IPS DF 4.7 (cell line): Measurements from ENCODE around the gene STIM2.
"Not testable (repeated sequence)": the region's sequence is repeated elsewhere in the genome, so short reads cannot be mapped to it uniquely, and the experiment has no call there.

Source experiments
- DNase-seq: peaks from one replicate; pipeline ENCODE4 v3.0.0-alpha.2; 2013; ENCODE audit warnings: low spot score; ENCODE audit errors: extremely low read depth

The STIM2 gene

DNA sequence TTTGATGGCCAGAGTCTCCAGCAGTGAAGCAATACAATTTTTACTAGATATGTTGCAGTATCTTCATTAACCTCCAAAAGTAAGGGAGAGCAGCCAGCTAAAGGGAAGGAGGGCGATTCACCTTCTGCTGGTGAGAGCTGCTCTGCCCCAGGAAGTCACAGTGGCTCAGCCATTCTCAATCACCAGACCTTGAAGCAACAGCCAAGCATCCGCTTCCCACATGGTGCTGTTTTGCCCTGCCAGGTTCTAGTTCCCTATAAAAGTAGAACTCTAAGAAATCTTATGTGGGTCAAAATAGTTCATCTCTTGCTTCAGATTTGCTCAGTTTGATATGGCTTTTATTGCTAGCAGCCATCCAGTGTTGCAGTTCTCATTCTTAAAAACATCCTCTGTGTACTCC, 166.8 kb downstream of the STIM2 start:
- DNase-seq, result no peak

DNA sequence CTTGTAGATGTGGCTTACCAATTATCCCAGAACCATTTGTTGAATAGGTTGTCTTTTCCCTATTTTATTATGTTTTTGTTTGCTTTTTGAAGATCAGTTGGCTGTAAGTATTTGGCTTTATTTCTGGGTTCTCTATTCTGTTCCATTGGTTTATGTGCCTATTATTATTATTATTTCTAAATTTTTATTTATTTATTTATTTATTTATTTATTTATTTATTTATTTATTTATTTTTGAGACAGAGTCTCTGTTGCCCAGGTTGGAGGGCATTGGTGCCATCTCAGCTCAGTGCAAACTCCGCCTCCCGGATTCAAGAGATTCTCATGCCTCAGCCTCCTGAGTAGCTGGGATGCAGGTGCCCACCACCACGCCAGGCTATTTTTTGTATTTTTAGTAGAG, 174.5 kb downstream of the STIM2 start:
- DNase-seq, result not testable (repeated sequence)

DNA sequence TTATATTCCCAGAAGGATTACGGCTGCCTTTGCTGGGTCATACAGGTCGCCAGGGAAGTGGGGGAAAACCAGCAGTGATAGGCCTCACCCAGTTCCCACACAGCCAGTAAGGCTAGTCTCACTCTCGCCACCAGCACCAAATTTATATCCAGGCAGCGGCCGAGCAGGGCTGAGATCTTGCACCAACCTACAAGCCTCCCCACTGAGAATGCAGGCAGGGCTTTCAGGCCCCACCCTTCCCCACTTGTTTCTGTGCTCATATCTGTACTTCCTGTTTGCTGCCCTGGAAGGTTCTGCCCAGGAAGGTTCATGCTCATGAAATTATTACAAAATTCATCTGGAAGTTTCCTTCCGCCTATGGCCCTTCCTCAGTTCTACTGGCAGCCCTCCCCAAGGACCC, 179.7 kb downstream of the STIM2 start:
- DNase-seq, result no peak

DNA sequence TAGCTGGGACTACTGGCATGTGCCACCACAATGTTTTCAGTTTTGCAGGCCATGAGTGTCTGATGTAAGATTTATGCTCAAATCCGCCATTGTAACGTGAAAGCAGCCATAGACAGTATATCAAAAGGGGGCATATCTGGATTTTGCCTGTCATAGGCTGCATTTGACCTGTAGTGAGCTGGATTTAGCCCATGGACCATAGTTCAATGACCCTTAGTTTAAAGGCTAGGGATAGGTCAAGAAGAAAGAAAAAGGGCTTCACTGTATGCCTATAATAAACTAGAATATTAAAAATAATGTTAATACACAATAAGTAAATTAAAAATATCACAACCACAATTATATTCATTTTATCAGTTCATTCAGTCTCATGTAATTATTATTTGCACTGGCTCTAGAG, 181.8 kb downstream of the STIM2 start:
- DNase-seq, result no peak

DNA sequence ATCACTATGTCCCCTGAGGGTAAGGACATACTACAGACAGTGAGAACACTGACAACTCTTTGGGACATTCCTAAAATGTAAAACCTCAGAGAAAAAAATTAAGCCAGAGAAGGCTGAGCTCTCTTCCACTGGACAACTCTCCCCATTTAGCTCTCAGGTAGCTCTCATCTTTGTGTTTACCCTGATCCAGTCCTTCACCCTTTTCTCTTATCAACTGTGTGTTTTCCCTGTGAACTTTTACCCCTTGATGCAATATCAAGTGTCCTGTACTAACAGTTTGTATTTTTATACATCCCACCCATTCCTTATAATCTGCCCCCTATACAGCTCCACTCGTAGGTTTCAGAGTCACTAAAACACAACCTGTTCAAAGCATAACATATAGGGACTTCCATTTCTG, 182.6 kb downstream of the STIM2 start:
- DNase-seq, result no peak

DNA sequence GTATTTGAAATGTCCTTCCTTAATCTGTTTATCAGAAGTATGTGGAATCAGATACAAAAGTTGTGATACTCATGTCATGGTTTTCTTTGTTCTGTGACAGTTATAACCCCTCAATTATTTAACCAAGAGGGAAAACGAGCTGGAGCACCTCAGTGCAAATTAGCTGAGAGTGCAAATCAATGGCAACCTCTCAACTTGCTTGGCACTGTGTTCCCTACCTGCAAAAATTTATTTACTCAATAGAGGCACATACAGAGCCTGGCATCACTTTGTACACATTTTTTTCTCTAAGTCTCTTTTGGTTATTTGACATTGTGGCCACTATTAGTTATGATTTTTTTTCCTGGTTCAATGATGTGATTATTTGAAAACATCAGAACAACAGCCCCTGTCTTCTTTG, 186.2 kb downstream of the STIM2 start:
- DNase-seq, result no peak

DNA sequence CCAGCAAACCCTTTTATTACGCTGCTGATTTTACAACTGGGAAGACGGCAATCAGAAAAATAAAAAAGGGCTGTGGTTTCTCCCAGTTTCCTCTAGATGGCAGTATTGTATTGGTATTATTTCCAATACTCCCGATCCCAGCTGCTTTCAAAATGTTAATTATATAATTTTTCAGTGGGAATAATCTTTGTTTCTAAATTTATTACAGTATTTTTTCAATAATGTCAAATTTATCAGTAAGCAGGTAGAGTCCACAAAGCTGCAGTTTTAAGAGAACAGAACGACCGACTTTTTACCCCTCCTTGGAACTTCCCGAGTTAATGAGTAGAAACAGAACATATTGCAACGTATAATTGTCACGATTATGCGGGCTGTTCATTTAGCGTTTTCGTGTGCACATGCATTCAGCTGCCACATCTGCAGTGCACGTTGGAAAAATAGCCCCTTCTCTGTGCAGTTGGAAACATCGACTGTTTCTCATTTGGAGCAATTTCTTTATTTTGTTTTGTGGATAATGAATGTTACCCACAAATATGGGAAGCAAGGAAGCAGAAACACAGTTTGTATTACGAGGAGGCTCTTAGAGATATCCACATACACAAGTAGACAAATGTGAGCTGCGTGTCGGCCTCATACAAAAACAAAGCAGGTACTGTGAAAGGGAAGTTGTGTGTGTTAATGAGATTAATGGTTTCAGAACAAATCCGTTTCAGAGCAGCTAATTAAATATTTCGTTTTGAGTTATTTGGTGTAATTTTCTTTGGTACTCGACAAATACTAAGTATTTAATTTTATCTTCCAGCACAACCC, 188.0 kb downstream of the STIM2 start:
- no peak for DNase-seq

DNA sequence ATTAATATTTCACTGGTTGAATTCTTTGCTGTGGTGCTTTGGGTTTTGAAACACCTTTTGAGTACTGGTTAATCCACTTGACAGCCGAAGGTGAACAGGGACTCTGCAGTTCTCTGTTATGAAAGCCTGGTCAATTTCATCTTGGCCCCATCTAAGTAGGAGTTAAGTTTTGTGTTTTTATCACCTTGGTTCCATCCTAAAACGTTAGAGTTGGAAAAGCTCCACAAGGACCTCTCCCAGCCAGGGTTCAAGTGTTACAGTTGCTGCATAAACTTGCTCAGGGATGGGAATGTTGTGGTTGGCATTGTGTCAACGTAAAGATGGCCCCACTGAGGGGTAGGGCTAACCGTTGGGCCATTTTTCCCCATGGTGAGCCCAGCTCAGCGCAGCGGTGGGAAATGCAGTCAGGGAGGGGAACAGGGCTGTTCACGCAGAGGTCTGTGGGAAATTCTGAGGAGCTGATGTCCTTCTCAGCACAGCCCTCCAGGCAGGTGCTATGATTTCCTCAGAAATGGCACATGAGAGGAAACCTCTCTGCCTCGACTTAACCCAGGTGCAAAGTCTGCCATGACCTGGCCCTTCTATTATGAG, 188.7 kb downstream of the STIM2 start:
- no peak for DNase-seq

DNA sequence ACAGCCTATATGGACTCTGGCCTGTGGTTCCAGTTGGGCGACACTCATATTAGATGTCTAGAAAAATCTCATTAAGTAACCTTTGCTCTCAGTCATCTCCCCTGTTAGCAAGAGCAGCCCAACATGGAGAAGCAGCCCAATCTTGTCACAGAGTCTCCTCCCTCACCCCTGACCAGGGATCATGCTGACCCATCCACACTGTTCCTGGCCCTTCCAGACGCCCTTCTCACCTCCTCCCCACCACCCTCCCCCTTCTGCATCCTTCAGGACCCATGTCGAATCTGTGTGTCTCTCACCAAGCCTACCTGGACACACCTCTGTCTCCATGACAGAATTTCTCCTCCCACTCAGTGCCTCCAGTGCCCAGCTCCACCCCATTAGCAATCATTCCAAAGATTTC, 190.1 kb downstream of the STIM2 start:
- no peak for DNase-seq

DNA sequence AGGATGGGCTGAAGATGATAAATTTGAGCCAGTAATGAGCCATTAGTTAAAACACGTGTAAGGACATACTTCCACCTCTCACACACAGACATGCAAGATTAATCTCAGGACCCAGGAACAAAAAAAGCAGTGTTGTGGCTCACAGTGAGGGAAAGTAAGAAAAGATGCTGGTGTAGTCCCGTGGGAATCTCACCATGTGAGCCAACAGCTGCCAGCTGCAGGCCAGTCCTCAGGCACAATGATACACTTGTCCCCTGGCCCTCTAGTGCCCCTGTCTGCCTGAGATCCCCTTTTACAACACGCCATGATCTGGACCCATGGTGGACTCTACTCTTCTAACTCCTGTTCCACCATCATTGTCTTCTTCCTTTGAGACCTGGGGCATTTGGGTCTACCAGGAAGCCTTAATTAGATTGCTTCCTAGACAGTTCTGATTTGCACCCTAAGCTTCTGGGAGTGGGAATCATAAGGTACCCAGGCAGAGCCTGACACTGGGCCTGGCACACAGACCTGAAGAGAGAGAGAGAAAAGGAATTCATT, 194.7 kb downstream of the STIM2 start:
- DNase-seq, result no peak

DNA sequence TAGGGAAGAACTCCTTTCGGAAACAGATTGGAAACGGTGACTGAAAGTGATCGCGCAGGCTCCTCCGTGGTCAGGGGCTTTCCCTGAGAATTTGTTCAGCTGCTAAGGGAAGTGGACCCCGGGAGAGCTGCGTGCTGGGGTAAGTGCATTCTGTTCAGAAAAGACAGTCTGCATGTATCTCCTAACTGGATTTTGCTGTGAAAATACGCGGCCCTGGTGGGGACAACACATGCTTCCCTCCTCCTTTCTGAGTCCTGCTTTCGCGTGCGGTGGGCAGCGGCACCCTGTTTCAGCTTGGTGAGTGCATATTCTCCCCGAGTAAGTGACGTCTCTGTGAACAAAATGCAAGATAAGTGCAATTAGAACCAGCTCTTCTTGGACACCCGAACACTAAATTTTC, 195.6 kb downstream of the STIM2 start:
- DNase-seq, result no peak

DNA sequence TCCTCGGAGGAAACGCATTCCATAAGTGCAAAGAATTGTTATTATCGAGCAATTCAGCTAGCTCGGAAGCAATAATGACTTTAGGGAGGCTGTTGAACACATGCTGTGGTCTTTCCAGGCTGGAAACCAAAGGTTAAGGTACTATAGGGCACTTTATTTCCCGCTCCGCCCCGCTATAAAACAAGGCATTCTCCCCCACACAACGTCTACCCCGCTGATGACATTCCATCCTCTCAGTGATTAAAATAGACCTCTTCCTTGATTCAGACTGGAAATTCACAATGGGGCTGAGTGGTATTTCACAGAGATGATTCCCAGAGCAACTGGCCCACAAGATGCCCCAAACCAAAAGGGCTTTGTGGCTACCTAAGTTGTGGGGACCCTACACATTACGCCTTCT, 196.4 kb downstream of the STIM2 start:
- no peak for DNase-seq

DNA sequence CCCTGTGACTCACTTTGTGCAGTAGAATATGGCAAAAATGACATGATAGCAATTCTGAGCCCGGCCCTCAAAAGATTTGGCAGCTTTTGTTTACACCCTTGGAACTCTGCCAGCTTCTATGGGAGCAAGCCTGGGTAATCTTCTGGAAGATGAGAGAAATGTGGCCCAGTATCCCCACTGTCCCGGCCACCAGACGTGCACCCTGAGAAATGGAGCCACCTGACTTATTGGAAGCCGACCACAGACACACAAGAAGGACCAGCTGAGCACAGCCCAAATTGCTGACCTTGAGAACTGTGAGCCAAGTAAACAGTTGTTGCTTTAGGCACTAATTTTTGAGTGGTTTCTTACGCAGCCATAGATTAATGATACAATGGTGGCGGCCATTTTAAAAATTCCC, 197.0 kb downstream of the STIM2 start:
- DNase-seq, result no peak

DNA sequence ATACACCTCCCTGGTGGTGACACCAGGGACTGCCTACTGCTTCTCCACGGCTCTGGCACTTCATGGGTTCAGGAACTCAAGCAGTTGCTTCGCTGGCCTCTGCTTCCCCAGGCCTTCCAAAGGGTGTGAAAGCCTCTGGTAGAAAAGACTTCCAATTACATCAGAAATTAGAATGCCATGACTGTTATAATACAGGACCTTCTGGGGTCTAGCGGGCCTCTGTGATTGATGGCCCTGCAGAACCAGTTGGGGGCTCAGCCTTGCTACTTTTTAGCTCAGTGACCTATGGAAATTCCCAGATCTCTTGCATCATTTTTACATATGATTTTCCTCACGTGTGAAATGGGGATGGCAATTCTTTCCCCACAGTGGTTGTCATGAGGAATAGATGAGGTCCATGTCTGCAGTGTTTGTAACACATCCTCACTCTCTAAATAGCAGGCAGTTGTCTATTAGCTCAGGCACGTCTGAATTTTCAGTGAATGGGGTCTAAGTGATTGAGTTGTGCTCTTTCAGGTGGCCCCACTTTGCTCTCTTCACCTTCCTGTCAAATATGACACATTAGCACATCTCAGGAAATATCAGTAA, 198.3 kb downstream of the STIM2 start:
- no peak for DNase-seq

DNA sequence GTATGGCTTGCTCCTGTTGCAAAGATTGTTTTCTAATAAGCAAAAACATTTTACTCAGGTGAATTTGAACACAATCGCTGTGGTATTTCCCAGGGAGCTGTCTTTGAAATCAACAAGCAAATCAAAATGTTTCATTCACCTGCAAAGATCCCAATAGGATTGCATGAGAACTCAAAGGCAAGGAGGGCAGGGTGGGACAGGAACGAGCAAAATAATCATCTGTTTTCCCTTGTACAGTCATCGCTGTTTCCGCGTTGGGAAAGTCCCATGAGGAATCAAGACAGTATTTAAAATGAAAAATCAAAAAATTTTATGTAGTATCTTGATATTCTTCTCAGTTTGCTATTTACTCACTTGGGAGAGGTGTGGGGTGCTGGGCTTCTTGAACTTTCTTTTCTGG, 198.8 kb downstream of the STIM2 start:
- DNase-seq, result no peak

DNA sequence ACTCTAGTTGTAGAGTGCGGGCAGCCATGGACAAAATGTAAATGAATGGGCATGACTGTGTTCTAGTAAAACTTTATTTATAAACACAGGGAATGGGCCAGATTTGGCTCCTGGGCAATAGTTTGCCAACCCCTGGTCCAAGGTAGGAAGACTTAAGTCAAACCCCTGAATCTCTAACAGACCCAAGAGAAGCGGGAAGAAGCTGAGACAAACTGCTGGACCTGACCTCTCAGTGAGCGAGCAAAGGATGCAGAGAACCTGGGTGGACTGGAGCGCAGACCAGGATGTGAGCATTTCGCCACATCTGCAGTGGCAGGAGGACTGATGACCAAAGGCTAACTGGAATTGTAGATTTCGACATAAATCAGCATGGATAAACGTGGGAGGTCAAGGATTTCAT, 201.6 kb downstream of the STIM2 start:
- DNase-seq, result no peak

DNA sequence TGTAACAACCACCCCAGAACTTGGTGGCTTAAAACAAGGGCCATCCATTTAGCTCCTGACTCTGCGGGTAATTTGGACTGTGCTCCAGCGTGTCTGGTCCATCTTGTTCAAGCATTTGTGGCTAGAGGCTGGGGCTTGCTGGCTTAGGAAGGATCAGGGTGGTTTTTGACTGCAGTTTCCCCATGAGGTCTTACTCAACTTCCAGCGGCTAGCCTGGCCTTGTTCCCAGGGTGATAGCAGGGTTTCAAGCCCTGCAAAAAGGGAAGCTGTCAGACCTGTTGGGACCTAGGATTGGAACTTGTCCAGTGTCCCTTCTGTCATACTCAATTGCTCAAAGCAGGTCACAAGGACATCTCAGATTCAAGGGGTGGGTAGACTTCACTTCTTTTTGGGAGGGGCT, 205.9 kb downstream of the STIM2 start:
- no peak for DNase-seq

DNA sequence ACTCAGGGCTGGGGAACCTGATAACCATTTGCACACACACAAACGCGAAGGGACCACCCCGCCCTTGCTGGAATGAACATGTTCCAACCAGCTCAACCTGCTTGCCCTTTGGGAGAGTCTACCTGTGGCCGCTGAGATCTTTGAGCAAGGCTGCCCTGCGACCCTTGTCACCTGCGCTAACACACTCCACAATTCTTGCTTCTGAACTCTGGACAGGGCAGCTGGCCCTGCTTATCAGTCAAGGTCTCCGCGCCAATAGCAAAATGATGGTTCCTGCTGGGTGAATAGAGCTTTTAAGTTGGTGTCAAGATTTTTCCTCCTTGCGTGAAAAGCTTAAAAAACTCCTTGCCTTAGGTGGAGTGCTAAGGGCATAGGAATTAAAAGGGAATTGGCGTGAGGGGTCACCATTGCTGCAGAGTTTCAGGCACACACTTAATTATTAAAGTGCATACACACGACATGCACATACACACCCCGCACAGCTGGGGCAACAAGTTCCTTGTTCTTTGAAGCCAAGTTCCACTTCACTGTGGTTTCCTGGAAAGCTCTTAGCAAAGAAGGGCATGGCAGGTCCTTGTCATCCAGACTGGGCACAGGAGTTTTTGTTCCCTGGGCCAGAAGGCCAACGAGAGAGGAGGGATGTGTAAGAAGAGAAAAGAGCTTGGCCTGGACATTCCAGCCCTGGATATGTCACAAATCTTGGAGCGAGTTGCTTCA, 207.7 kb downstream of the STIM2 start:
- DNase-seq, result no peak
